HCT116 (cell line): ENCODE measurements around the gene ABHD4. TPM values are rescaled to one million over a fixed set of nuclear protein-coding genes. Genes with fewer than 3 reads are reported as not detected.

Source experiments
- ATAC-seq: fragments of 200-7000 bp; cut with Tn5 transposase; 2 replicates; pipeline ENCODE4 v1.9.1; 2020; ENCODE audit warnings: mild to moderate bottlenecking, moderate library complexity
- BruUV-seq: library from RNA; stranded (reverse); fragments of 400-500 nt; replicated peaks from 2 replicates; lab custom pipeline; 2021; lab: Mats Ljungman, UMichigan
- CTCF ChIA-PET: fragments of 300-600 bp; sonication (Branson Sonifier 250); formaldehyde crosslinking; loops from one replicate; lab custom pipeline; 2021; ENCODE audit warnings: antibody characterized with exemption; lab: Charles Lee
- POLR2A ChIA-PET: fragments of 300-600, 350-600 bp; sonication (Branson Sonifier 250); formaldehyde crosslinking; loops from one replicate; lab custom pipeline; 2021; ENCODE audit warnings: antibody characterized with exemption; lab: Charles Lee
- RAD21 ChIA-PET, 2 experiments: fragments of 300-600 bp; sonication (Branson Sonifier 250); formaldehyde crosslinking; loops; one replicate each; lab custom pipeline; 2023; ENCODE audit warnings: low total read pairs in 2 of 2; ENCODE audit not compliant: uncharacterized antibody in 2 of 2, unreplicated experiment in 2 of 2, low non-redundant PET in 1 of 2; lab: Charles Lee
- DNase-seq: peaks from one replicate; pipeline ENCODE4 v3.0.0-alpha.2; 2010; ENCODE audit warnings: low read depth, low spot score
- H2AFZ ChIP-seq: fragments of 200-600 bp; shearing (Covaris generic), sonication (generic); 2 replicates; pipeline ENCODE4 v1.6.1; 2017; ENCODE audit warnings: low read depth, mixed run types, mixed read lengths, antibody characterized with exemption, low read length; ENCODE audit not compliant: poor library complexity, severe bottlenecking
- H3K27ac ChIP-seq: 2 replicates; pipeline ENCODE4 v1.5.1; 2012; ENCODE audit warnings: low read depth, low read length
- H3K27me3 ChIP-seq: fragments of 200-600 bp; sonication (generic); 2 replicates; pipeline ENCODE4 v1.6.1; 2016; ENCODE audit warnings: mixed run types, low read length, mixed read lengths; ENCODE audit not compliant: insufficient read depth
- H3K36me3 ChIP-seq, 2 experiments: fragments of 200-500 bp in 1 of 2; fragments of 200-600 bp in 1 of 2; sonication (Bioruptor generic) in 1 of 2; sonication (generic) in 1 of 2; 2 replicates each; pipeline versions ENCODE4 v1.5.1 to v1.6.1; 2014 to 2016; ENCODE audit warnings: low read length in 2 of 2, inconsistent platforms in 1 of 2, mixed read lengths in 1 of 2, mixed run types in 1 of 2; ENCODE audit not compliant: insufficient read depth in 2 of 2, control insufficient read depth in 1 of 2
- H3K4me1 ChIP-seq, 2 experiments: fragments of 200-600 bp in 1 of 2; sonication (generic) in 1 of 2; 2 replicates each; pipeline versions ENCODE4 v1.5.1 to v1.6.1; 2012 to 2017; ENCODE audit warnings: low read length in 2 of 2, inconsistent platforms in 1 of 2, mild to moderate bottlenecking in 1 of 2, mixed read lengths in 1 of 2, mixed run types in 1 of 2, moderate library complexity in 1 of 2; ENCODE audit not compliant: insufficient read depth in 2 of 2, control insufficient read depth in 1 of 2
- H3K4me2 ChIP-seq: fragments of 200-600 bp; sonication (generic); 2 replicates; pipeline ENCODE4 v1.6.1; 2017; ENCODE audit warnings: mixed run types, low read length, mixed read lengths
- H3K4me3 ChIP-seq, 2 experiments: fragments of 200-600 bp in 1 of 2; sonication (generic) in 1 of 2; replicated peaks in 1 of 2; 2 replicates each; pipeline ENCODE4 v1.5.1; 2011 to 2016; ENCODE audit warnings: low read length in 2 of 2, control low read depth in 1 of 2, low read depth in 1 of 2, mild to moderate bottlenecking in 1 of 2, mixed read lengths in 1 of 2, mixed run types in 1 of 2
- H3K79me2 ChIP-seq: fragments of 200-600 bp; sonication (generic); 2 replicates; pipeline ENCODE4 v1.6.1; 2017; ENCODE audit warnings: mild to moderate bottlenecking, mixed run types, low read length, moderate library complexity, mixed read lengths; ENCODE audit not compliant: insufficient read depth
- H3K9ac ChIP-seq: fragments of 200-600 bp; sonication (generic); 2 replicates; pipeline ENCODE4 v1.6.1; 2016; ENCODE audit warnings: low read length, mixed read lengths
- H3K9me2 ChIP-seq: fragments of 200-600 bp; sonication (generic), shearing (Covaris generic); 2 replicates; pipeline ENCODE4 v1.6.1; 2017; ENCODE audit warnings: mixed run types, mild to moderate bottlenecking, moderate library complexity; ENCODE audit not compliant: insufficient read depth
- H3K9me3 ChIP-seq, 2 experiments: fragments of 200-500 bp in 1 of 2; fragments of 200-600 bp in 1 of 2; sonication (Bioruptor generic) in 1 of 2; sonication (generic) in 1 of 2; 2 replicates each; pipeline ENCODE4 v1.6.1; 2014 to 2017; ENCODE audit warnings: low read length in 2 of 2, mixed read lengths in 2 of 2, inconsistent platforms in 1 of 2, low read depth in 1 of 2, mild to moderate bottlenecking in 1 of 2, mixed run types in 1 of 2, moderate library complexity in 1 of 2; ENCODE audit not compliant: control insufficient read depth in 1 of 2, insufficient read depth in 1 of 2
- H4K20me1 ChIP-seq: fragments of 200-600 bp; sonication (generic), shearing (Covaris generic); 2 replicates; pipeline ENCODE4 v1.6.1; 2017; ENCODE audit warnings: mixed run types, mild to moderate bottlenecking, moderate library complexity; ENCODE audit not compliant: insufficient read depth
- ATF3 ChIP-seq: IDR thresholded peaks from 2 replicates; pipeline ENCODE4 v1.6.1; 2012
- CBX3 ChIP-seq: IDR thresholded peaks from 2 replicates; pipeline ENCODE4 v1.6.1; 2012; ENCODE audit warnings: low read depth
- CEBPB ChIP-seq: IDR thresholded peaks from 2 replicates; pipeline ENCODE4 v1.6.1; 2012; ENCODE audit warnings: low read depth
- CTCF ChIP-seq, 3 experiments: fragments of 200-600 bp in 1 of 3; sonication (generic) in 1 of 3; IDR thresholded peaks in 2 of 3; conservative IDR thresholded peaks in 1 of 3; 2 replicates each; pipeline ENCODE4 v1.5.1; 2012 to 2017; ENCODE audit warnings: low read depth in 2 of 3, low read length in 2 of 3, antibody characterized with exemption in 1 of 3, borderline replicate concordance in 1 of 3, control low read depth in 1 of 3, mild to moderate bottlenecking in 1 of 3, mixed read lengths in 1 of 3, mixed run types in 1 of 3, moderate library complexity in 1 of 3; ENCODE audit not compliant: insufficient read depth in 1 of 3
- EGR1 ChIP-seq: IDR thresholded peaks from 2 replicates; pipeline ENCODE4 v1.6.1; 2012; ENCODE audit warnings: low read depth
- ELF1 ChIP-seq: IDR thresholded peaks from 2 replicates; pipeline ENCODE4 v1.6.1; 2012; ENCODE audit warnings: low read depth, borderline replicate concordance
- EZH2 ChIP-seq: fragments of 200-600 bp; sonication (generic); IDR thresholded peaks from 2 replicates; pipeline ENCODE4 v1.6.1; 2017; ENCODE audit warnings: antibody characterized with exemption, mixed run types
- EZH2phosphoT487 ChIP-seq: fragments of 200-600 bp; IDR thresholded peaks from 2 replicates; pipeline ENCODE4 v1.6.1; 2018; ENCODE audit warnings: antibody characterized with exemption, borderline replicate concordance
- FOSL1 ChIP-seq: IDR thresholded peaks from 2 replicates; pipeline ENCODE4 v1.6.1; 2012; ENCODE audit warnings: low read depth
- JUND ChIP-seq: IDR thresholded peaks from 2 replicates; pipeline ENCODE4 v1.6.1; 2012
- POLR2A ChIP-seq: IDR thresholded peaks from 2 replicates; pipeline ENCODE4 v1.7.0; 2011; ENCODE audit warnings: borderline replicate concordance; ENCODE audit not compliant: insufficient read depth, insufficient read length; ENCODE audit errors: extremely low read depth
- POLR2AphosphoS5 ChIP-seq: IDR thresholded peaks from 2 replicates; pipeline ENCODE4 v1.6.1; 2011; ENCODE audit warnings: mild to moderate bottlenecking, low read depth, low read length, moderate library complexity
- REST ChIP-seq: IDR thresholded peaks from 2 replicates; pipeline ENCODE4 v1.6.1; 2012; ENCODE audit warnings: low read depth
- SIN3A ChIP-seq: IDR thresholded peaks from 2 replicates; pipeline ENCODE4 v1.6.1; 2012; ENCODE audit warnings: low read depth
- SRF ChIP-seq: IDR thresholded peaks from 2 replicates; pipeline ENCODE4 v1.6.1; 2012; ENCODE audit warnings: low read depth
- TCF7L2 ChIP-seq: IDR thresholded peaks from 2 replicates; pipeline ENCODE4 v1.7.0; 2011; ENCODE audit warnings: borderline replicate concordance, inconsistent platforms; ENCODE audit not compliant: insufficient read depth, insufficient read length; ENCODE audit errors: extremely low read depth
- ZBTB33 ChIP-seq: IDR thresholded peaks from 2 replicates; pipeline ENCODE4 v1.6.1; 2011; ENCODE audit warnings: mild to moderate bottlenecking, low read length, moderate library complexity; ENCODE audit not compliant: insufficient replicate concordance; ENCODE audit errors: extremely low read depth
- ZFX ChIP-seq: fragments of 450-650 bp; IDR thresholded peaks from 2 replicates; pipeline ENCODE4 v1.6.1; 2017
- ZNF274 ChIP-seq: fragments of 200-500 bp; sonication (Bioruptor generic); IDR thresholded peaks from 2 replicates; pipeline ENCODE4 v1.6.1; 2014; ENCODE audit warnings: mild to moderate bottlenecking, low read depth, low read length, inconsistent platforms
- intact Hi-C: fragments of 100-400 bp; cut with micrococcal nuclease; formaldehyde crosslinking; loops from 2 replicates; pipeline ENCODE4 v1.10.0; 2022
- total RNA-seq: library from RNA; stranded (reverse); gene quantifications from one replicate; pipeline ENCODE4 v1.2.1, GENCODE V29; 2021; ENCODE audit not compliant: unreplicated experiment

The ABHD4 gene
- total RNA-seq, 1 experiment from 2014 or later, result 9.4 TPM

GRCh38 chr14:22650960-22651521, 52.9 kb downstream of the ABHD4 start:
- intact Hi-C loops, result loop anchor here (5.0 kb wide), 1 partner anchor 259 kb away; no protein-coding TSS in a partner anchor
- BruUV-seq, result TSS peak; percentile 98
- H3K4me2 ChIP-seq, result no peak overlapping the region
- H3K9me2 ChIP-seq, result no peaks in the 10 kb centered on the region
- H3K27me3 ChIP-seq, result no peaks in the 10 kb centered on the region
- peak; percentile 28 for ATAC-seq
- H2AFZ ChIP-seq, result no peak overlapping the region
- POLR2A ChIA-PET, result interaction anchor here (0.8 to 1.8 kb wide), 9 partner anchors 8 to 220 kb away, joined by 3 to 18 read pairs (median 5); partner anchors contain the start of genes DAD1 and LRP10
- H3K9ac ChIP-seq, result no peak overlapping the region
- H3K4me3 ChIP-seq, result no peak overlapping the region
- H4K20me1 ChIP-seq, result no peaks in the 10 kb centered on the region
- H3K27ac ChIP-seq, result no peak overlapping the region
- no peak for TF ChIP-seq CBX3
- no peak for TF ChIP-seq EZH2phosphoT487
- TF ChIP-seq SIN3A, result peak; percentile 47
- TF ChIP-seq POLR2AphosphoS5, result peak; percentile 92
- TF ChIP-seq CEBPB, result no peak
- no peak for TF ChIP-seq FOSL1
- no peak for TF ChIP-seq REST
- TF ChIP-seq ZNF274, result no peak
- no peak for TF ChIP-seq ATF3
- TF ChIP-seq TCF7L2, result no peak
- TF ChIP-seq JUND, result peak; percentile 40; the same call in 1 of the 2 replicates
- peak; percentile 98 for TF ChIP-seq POLR2A
- no peak for TF ChIP-seq SRF
- TF ChIP-seq ZFX, result no peak
- TF ChIP-seq CTCF (IDR thresholded peaks at IDR 0.05 in 2 of 3, conservative IDR thresholded peaks at IDR 0.05 in 1 of 3; ENCODE audit: borderline replicate concordance in 1 of 3, insufficient read depth in 1 of 3, low read depth in 2 of 3, low read length in 2 of 3), result no peak
- TF ChIP-seq ELF1, result no peak
- no peak for TF ChIP-seq ZBTB33
- no peak for TF ChIP-seq EGR1
- TF ChIP-seq EZH2, result no peak
- H3K79me2 ChIP-seq, result no peaks in the 10 kb centered on the region
- CTCF ChIA-PET, result interaction anchor here (1.0 to 5.0 kb wide), 5 partner anchors 9 to 201 kb away, joined by 3 to 93 read pairs (median 7); no protein-coding TSS in a partner anchor
- RAD21 ChIA-PET, result no interaction called here
- peaks cover 7 to 13% of the 10 kb centered on the region in 2 experiments; a peak in 3 of 4 replicates for H3K4me1 ChIP-seq
- H3K36me3 ChIP-seq, result no peaks in the 10 kb centered on the region
- H3K9me3 ChIP-seq, result no peaks in the 10 kb centered on the region
- peak; percentile 47 for DNase-seq
